HG03135 (cell line): ENCODE results near the gene BTN2A1.
A peak's percentile ranks its signal among the peaks of the same experiment; 100 is the strongest.
"Not testable (repeated sequence)": the region's sequence is repeated elsewhere in the genome, so short reads cannot be mapped to it uniquely, and the experiment has no call there.

ENCODE experiments used
- ATAC-seq: cut with Tn5 transposase; IDR thresholded peaks from one replicate; pipeline ENCODE4 v1.9.1; 2021; ENCODE audit warnings: mild to moderate bottlenecking, moderate library complexity; ENCODE audit not compliant: unreplicated experiment

Gene BTN2A1

DNA sequence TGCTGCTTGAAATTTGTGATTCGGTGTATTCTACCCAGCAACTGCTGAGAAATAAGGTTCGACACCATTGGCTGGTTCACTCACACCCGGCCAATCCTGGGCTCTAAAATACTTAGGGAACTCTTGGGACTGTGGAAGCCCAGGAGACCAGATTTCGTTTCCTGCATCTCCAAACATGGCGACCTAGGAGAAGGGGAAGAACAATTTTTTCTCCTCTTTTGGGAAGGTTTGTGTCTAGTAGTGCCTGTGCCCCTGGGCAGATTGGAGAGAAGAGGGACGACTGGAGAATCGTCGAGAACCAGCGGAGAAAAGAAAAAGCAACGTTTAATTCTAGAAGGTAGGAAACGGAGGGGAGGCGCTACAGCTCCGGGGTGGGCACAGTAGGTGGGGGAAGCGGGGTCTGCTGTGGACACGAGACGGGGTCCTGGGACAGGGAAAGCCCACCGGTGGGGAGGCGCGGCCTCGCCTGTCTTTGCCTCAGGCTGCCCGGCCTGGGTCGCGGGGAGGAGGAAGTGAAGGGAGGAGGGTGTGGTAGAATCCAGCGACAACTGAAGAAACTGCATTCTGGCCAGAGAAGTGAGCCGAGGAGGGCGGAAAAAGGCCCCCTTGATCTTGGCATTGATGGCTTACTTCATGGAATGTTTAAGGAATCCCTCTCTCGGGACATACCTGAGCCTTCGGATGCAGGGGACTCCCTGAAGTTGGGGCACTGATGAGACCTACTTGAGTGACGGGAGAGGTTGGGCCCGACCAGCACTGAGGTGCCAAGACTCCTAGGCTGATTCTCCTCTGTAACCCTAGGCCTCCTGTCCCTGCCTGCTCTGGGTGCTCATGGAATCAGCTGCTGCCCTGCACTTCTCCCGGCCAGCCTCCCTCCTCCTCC lies at the start of gene BTN2A1:
BTN2A1 (plus strand) TSS at position 150 of the 883 bp plus-strand sequence; CDS start at position 832, 682 bp downstream.
- peak; percentile 94 for ATAC-seq

DNA sequence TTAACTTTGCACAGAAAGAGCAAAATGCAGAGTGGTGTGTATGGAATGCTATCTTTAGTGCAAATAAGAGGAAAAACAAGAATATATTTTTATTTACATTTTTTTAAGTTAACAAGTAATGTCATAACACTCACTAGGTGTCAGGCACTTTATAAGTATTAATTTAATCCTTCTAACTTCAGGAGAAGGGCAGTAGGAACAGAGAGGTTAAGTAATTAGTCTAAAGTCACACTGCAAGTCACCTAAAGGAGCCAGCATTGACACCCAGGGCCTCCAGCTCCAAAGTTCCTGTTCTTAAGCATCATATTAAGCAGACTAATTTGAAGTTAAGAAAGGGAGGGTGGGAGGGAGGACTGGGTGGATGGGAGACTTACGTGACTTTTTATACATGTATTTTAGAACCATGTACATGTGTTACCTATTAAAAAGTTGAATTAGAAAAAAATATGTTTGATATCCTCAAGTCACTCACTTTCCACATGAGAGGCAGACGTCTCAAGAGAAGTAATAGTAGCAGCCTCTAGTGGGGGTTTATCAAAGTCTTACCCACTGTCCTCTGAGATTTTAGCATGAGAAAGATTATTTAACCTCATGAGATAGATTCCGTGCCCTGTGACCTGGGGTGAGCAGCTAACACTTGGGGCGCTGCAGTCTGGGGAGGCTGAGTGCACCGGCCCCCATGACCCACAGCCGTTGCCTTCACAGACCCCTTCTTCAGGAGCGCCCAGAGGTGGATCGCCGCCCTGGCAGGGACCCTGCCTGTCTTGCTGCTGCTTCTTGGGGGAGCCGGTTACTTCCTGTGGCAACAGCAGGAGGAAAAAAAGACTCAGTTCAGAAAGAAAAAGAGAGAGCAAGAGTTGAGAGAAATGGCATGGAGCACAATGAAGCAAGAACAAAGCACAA lies 48.7 kb upstream of the BTN2A1 start:
- no peak for ATAC-seq

DNA sequence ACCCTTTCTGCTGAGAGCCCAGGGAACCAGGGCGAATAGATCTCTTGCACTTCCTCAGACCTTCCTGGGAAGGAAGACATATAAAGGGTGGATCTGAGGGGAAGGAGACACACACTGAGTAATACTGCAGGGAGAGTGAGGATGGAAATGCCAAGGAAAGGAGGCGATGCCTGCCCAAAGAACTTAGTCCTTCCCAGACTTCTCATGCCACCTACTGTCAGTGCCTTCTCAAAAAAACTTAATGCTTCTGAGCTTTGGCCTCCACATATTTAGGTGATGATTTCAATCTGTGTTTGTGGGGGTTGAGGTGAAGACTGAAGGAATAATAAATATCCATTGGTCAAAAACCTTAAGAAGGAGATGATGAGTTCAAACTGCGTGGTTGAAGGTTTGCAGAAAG lies 46.0 kb upstream of the BTN2A1 start:
- no peak for ATAC-seq

DNA sequence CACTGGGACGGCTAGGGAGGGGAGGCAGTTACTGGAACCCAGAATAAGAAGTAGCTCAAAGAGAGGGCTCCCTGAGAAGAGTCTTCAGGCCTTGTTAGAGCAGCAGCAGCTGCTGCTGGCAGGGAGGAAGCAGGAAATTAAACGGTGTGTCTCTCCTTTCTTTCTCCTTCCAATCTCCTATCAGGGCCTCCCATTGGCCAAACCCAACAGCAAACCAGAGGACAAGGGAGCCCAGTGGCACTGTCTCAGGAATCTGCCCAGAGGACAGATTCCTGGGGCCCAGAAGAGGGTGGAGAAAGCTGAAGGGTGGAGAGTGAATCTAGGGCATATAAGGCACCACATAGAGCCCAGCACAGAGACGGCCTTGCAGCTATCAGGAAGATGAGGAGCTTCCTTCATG lies 45.5 kb upstream of the BTN2A1 start:
- no peak for ATAC-seq

DNA sequence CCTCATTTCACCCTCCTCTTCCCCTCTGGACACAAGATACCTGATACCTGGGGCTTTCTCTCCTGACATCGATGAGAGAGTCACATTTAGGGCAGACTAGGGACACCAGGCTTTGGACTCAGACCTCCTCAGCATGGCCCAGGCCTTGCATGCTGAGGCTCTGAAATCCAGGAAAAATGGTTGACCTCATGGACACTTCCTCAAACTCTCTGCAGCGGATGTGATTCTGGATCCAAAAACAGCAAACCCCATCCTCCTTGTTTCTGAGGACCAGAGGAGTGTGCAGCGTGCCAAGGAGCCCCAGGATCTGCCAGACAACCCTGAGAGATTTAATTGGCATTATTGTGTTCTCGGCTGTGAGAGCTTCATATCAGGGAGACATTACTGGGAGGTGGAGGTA lies 44.8 kb upstream of the BTN2A1 start:
- ATAC-seq = no peak

DNA sequence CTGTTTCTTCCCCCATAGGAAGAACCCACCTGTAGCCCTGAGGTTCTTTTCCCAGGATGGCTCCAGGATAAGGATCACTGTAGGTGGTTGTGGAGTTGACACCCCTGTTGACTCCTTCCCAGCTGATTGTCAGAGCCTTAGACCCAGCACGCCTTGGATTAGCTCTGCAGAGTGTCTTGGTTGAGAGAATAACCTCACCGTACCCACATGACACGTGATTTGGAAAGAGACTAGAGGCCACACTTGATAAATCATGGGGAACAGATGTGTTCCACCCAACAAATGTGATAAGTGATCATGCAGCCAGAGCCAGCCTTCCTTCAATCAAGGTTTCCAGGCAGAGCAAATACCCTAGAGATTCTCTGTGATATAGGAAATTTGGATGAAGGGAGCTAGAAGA lies 43.5 kb upstream of the BTN2A1 start:
- ATAC-seq = no peak

DNA sequence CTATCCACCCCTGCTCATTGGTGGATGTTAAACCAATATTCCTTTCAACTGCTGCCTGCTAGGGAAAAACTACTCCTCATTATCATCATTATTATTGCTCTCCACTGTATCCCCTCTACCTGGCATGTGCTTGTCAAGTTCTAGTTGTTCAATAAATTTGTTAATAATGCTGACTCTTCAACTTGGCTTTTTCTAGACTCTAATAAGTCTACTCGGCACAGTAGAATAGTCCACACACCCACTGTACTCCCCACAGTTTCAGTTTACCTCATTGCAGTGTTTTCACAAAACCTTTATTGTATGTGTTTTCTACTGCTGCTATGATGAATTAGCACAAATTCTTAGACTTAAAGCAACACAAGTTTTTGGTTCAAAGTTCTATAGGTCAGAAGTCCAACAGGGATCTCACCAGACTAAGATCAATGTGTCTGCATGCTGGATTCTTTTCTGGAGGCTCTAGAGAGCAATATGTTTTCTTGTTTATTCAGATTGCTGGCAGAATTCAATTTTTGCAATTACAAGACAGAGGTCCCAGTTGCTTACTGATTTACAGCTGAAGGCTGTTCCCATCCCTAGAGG lies 42.6 kb upstream of the BTN2A1 start:
- ATAC-seq = no peak

DNA sequence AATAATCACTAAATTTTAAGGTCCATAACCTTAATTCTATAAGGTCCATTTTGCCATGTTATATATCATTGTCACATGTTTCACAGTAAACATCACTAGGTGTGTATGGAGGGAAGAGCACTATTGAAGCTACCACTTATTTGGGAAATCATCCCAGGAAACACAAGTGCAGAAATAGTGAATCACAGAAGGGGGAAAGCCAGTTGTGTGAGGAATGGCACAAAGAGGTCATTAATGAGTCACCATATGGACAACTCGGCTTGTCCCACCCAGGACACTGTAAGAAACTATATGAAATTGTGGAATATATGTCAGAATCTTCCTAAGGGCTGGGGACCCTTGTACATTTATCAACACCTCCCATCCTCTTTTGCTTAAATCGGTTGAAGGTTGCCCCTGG lies 42.0 kb upstream of the BTN2A1 start:
- no peak for ATAC-seq

DNA sequence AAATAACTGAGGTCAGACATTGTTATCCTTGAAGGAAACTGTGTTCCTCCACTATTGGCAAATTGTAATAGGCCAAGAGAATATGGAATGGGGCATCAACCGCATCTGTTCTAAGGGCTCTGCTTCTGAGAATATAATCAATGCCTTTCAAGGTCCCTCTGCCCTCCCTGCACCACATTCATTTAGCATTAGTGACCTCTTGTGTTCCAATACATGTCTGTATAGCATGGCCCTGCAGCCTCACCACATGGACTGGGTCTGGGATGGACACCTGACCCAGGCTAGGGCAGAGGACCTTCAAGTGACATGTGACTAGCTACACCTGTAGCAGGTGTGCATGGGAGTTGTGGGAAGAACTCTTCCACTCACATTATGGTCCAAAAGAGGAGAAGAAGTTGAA lies 41.5 kb upstream of the BTN2A1 start:
- no peak for ATAC-seq

DNA sequence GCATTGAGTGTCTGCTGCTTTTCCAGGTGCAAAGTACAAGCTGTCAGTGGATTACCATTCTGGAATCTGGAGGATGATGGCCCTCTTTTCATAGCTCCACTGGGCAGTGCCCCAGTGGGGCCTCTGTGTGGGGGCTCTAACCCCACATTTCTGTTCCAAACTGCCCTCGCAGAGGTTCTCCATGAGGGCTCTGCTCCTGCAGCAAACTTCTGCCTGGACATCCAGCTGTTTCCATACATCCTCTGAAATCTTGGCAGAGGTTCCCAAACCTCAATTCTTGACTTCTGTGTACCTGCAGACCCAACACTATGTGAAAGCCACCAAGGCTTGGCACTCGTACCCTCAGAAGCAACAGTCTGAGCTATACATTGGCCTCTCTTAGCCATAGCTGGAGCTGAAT lies 39.7 kb upstream of the BTN2A1 start:
- ATAC-seq = not testable (repeated sequence)

DNA sequence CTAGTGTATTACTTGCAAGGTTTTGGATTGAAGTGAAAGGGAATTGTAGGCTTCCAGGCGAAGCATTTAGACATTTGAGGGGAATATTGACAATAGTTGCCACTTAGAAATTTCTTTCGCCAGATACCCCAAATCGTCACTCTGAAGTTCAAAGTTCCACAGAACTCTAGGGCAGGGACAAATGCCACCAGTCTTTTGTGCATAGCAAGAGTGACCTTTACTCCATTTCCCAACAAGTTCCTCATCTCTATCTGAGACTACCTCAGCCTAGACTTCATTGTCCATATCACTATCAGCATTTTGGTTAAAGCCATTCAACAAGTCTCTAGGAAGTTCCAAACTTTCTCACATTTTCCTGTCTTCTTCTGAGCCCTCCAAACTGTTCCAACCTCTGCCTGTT lies 39.0 kb upstream of the BTN2A1 start:
- not testable (repeated sequence) for ATAC-seq

DNA sequence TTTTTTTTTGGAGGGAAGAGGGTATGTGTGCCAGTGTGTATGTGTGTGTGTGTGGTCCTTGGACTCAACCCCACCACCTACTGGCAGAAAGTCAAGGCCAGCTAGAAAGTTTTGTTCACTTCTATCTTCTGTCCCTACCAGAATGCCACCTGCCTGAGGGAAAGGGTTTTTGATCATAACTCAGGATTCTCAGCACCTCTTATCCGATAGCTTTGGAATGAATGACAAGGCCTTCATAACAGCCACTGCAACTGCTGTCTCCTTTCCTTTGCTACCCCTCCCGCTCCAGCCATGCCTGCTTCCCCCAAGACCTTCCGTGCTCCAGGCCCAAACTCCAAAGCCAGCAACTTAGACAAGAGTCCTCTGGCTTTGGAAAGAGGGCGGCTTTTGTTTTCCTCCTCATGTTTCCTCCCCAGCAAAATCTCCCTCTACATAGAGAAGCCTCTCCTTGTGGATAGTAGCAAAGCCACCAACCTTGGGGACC lies 37.0 kb upstream of the BTN2A1 start:
- no peak for ATAC-seq

DNA sequence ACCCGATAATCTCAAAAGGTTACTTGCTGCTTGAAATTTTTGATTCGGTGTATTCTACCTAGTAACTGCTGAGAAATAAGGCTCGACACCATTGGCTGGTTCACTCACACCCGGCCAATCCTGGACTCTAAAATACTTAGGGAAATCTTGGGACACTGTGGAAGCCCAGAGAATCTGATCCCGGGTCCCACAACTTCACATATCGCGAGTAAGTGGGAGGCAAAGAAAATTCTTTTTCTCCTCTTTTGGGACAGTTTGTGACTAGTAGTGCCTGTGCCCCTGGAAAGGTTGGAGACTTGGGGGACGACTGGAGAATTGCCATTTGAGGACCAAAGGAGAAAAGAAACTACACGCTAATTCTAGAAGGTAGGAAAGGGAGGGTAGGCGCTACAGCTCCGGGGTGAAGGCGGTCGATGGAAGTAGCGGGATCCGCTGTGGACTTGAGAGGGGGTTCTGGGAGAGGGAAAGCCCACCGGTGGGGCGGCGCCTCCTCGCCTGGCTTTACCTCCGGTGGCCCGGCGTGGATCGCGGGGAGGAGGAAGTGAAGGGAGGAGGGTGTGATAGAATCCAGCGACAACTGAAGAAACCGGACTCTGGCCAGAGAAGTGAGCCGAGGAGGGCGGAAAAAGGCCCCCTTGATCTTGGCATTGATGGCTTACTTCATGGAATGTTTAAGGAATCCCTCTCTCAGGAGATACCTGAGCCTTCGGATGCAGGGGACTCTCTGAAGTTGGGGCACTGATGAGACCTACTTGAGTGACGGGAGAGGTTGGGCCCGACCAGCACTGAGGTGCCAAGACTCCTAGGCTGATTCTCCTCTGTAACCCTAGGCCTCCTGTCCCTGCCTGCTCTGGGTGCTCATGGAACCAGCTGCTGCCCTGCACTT lies 36.3 kb upstream of the BTN2A1 start:
- peak; percentile 92 for ATAC-seq

DNA sequence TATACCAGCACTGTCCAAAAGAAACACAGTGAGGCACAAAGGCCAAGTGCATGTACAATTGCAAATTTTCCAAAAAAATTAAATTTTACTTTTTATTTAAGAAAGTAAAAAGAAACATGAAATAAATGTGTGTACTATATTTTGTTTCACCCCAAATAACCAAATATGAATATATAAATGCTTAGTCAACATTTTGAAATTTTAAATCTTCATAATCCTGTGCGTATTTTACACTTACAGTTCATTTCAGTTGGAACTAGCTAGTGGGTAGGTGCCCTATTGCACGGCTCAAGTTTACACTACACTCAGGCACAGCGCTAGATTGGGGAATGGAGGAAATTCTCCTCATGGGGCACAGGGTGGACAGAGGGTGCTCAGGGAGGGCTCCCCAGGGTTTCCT lies 35.4 kb upstream of the BTN2A1 start:
- ATAC-seq = no peak

DNA sequence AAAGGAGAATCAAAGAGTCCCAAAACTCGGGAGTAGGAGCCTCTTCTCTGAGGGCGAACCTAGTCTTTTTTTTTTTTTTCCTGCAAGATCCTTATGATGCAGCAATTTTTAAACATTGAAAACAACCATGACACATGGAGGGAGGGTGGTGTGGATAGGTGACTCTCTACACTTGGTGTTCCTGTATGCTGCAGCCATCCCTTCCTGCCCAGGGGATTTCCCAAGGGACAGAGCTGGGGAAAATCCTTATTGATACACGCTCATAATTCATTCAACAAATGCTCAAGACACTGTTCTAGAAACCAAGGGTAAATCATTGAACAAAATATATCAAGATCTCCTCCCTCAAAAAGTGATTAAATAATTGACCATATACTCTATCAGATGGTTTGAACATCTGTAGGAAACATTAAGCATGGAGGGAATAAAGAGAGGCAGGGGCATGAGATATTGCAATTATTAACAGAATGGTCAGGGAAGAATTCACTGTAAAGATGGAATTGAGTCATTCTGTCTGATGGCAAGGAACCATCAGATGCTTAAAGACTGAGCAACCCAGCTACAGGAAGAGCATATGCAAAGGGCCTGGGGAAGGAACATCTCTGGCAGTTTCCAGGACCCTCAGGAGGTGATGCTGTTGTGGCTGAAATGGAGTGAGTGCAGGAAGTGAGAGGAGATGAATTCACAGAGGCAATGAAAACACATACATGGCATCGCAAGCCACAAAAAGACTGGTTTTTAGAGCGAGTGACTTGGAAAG lies 30.9 kb upstream of the BTN2A1 start:
- ATAC-seq = no peak

DNA sequence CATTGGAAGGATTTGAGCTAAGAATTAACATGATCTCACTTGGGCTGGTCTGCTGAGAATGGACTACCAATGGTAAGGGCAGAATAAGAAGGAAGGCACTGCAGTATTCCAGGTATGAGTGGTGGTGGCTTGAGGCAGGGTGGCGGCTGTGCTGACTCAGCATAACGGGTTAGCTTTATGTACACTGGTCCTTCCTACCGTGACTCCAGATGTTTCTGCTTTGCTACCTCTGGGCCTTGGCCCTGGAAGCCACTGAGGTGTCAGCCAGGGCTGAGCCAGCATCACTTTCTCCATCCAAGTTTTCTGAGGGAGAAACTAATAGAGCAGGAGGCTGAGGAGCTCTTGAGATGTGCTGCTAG lies 30.3 kb upstream of the BTN2A1 start:
- ATAC-seq = no peak

DNA sequence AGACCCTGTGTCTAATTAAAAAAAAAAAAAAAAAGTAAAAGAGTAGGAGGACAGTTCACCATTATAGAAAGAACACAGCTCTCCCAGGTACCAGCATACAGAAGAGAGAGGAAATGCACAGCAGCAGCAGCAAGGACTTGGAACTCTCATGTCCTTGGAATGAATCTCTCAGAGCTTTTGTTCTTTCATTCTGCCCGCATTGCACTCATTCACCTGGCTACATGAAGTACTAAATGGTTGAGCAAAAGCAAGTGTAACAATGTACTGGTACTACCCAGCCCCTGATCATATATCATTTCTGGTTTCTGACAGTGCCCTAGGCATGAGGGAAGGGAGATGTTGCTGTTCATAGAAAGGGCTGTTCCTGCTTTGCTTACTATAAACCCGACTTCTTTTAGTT lies 29.5 kb upstream of the BTN2A1 start:
- no peak for ATAC-seq

DNA sequence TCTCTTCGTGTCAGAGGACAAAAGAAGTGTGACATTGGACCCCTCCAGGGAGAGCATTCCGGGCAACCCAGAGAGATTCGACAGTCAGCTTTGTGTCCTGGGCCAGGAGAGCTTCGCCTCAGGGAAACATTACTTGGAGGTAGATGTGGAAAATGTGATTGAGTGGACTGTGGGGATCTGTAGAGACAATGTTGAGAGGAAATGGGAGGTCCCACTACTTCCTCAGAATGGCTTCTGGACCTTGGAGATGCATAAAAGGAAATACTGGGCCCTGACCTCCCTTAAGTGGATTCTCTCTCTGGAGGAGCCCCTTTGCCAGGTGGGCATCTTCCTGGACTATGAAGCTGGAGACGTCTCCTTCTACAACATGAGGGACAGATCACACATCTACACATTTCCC lies 27.0 kb upstream of the BTN2A1 start:
- ATAC-seq = no peak

DNA sequence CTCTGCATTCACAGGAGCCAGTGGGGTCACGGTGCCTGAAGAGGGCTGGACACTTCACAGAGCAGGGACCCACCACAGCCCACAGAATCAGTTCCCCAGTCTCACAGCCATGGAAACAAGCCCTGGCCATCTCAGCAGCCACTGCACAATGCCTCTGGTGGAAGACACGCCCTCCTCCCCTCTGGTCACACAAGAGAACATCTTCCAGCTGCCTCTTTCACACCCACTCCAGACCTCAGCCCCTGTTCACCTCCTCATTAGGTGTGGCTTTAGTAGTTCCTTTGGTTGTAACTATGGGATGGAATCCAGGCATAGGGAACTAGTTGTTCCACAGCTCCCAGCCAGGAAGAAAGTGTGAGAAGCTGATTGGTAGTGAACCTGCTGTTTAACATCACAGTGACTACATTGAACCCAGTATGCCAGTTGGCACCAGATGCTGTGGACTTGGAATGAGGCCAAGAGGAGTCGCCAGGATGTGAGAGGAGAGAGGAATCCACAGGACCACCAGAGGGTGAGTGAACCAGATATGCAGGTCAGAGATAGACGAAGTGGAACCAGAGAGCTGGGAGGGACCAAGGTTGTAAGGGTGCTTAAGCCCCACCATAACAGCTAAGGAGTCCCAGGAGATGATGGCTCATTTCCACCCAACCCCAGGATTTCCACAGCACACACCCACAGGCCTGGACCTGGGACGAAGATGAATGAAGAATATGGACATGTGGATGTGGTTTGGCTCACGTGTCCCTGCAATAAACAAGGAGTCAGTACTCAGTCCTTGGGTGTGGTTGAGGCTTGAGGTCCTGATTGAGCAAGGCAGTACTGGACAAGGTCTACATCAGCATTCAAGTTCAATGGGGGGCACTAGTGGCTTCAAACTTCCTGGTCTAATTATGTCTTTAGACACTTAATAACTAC lies 26.2 kb upstream of the BTN2A1 start:
- no peak for ATAC-seq
